ENCODE measurements around the gene CAMK2A.

The CAMK2A gene

DNA sequence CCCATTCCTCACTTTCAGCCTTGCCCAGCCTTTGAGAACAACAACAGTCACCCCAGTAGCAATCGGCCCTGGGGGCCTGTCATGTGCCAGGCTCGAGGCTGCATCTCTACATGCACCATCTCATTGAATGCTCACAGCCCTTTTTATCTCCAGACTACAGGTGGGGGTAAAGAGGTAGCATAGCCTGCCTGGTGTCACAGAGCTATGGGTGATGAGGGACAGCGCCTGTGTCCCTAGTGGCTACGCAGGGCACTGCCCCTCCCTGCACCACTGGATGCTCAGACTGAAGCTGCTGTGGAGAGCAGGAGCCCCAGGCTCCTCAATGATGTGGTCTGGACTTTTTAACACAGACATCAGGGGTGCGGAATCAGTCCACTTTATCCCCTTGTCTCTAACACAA, 2.8 kb downstream of the CAMK2A start:
- TF ChIP-seq POLR2A (IDR thresholded peaks at IDR 0.05; ENCODE audit: low read depth, low read length) (no peak), POLR2AphosphoS5 (IDR thresholded peaks at IDR 0.05; ENCODE audit: low read depth, low read length) (no peak), TAF1 (IDR thresholded peaks at IDR 0.05; ENCODE audit: borderline replicate concordance, low read depth, low read length) (no peak)
- FAIRE-seq (no peak), DNase-seq (ENCODE audit: insufficient read length) (no peak)

DNA sequence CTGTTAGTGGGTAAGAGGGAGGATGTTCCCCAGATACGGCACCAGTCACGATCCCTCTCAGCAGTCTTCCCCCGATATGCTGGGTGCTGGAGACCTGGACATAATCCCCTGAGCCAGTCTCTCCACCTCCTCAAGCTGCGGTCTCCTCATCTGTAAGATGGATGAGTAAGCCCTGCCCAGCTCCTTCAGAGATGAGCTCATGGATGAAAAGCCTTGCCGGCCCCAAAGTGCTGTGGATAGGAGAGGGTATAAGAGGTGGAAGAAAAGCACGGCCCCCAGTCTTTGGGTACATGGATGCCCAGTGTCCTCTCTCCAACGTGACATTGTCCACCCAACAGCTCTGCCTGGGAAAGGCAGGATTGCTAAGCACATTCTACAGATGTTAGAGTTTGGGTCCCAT, 4.5 kb downstream of the CAMK2A start:
- DNase-seq (ENCODE audit: insufficient read length) (no peak), FAIRE-seq (no peak)
- TF ChIP-seq POLR2AphosphoS5 (IDR thresholded peaks at IDR 0.05; ENCODE audit: low read depth, low read length), result no peak
- no peak for TF ChIP-seq POLR2A (IDR thresholded peaks at IDR 0.05; ENCODE audit: low read depth, low read length)
- TF ChIP-seq TAF1 (IDR thresholded peaks at IDR 0.05; ENCODE audit: borderline replicate concordance, low read depth, low read length), result no peak

DNA sequence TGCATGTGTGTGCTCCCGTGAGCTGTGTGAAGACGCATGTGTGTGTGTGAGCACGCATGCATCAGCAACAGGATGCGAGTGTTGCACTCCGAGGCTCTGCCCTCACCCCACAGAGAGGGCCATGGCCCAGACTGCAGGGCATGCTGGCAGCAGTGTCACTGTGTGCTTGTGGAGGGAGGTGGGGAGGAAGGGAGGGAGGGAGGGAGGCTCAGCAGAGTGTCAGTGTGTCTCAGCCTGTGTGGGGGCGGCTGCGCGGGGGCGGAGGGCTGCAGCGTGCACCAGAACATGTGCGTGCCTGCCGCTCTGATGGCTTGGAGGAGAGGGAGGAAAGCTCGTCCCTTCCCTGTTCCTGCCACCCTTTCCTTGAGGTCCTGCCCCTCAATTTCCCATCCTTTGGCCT, 5.3 kb downstream of the CAMK2A start:
- no peak for FAIRE-seq
- no peak for DNase-seq (ENCODE audit: insufficient read length)
- TF ChIP-seq POLR2AphosphoS5 (IDR thresholded peaks at IDR 0.05; ENCODE audit: low read depth, low read length) (no peak), TAF1 (IDR thresholded peaks at IDR 0.05; ENCODE audit: borderline replicate concordance, low read depth, low read length) (no peak), POLR2A (IDR thresholded peaks at IDR 0.05; ENCODE audit: low read depth, low read length) (no peak)

DNA sequence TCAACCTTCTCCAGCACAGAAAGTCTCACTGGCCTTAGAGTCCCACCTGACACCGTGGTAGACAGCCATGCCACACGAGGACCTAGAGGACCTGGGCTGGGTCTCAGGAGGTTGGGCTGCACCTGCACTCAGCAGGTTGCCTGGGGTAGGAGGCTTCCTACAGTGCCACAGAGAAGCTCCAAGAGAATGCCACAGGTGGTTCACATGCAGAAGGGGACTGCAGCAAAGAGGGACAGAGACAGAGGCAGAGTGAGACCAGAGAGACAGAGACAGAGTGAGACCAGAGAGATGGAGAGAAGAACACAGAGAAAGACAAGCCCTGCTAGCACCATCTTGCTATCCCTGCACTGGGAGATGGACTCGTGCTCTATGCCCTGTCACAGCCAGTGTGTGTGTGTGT, 5.7 kb downstream of the CAMK2A start:
- FAIRE-seq (no peak), DNase-seq (ENCODE audit: insufficient read length) (no peak)

DNA sequence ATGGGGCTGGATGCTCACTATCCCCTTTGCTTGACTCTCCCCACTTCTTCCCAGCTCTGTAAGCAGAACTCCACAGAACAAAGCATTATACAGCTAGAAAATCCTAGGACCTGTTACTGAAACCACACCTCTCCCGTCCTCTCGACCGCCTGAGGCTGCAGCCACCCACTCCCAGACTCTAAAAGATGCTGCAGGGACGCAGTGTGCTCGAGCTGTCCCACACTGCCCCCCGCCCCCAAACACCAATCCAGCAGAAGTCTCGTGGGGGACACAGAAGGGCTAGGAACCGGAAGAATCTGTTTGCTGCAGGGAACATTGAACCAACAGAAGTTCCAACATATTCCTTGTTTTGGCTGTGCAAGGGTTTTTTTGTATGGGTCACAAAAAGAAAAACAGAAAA, 7.6 kb downstream of the CAMK2A start:
- TF ChIP-seq POLR2A (IDR thresholded peaks at IDR 0.05; ENCODE audit: low read depth, low read length) (no peak), TAF1 (IDR thresholded peaks at IDR 0.05; ENCODE audit: borderline replicate concordance, low read depth, low read length) (no peak)

More for the DNA sequence above, 5.7 kb downstream of the CAMK2A start:
- TF ChIP-seq TAF1 (IDR thresholded peaks at IDR 0.05; ENCODE audit: borderline replicate concordance, low read depth, low read length), result no peak
- TF ChIP-seq POLR2AphosphoS5 (IDR thresholded peaks at IDR 0.05; ENCODE audit: low read depth, low read length), result no peak
- TF ChIP-seq POLR2A (IDR thresholded peaks at IDR 0.05; ENCODE audit: low read depth, low read length), result no peak

DNA sequence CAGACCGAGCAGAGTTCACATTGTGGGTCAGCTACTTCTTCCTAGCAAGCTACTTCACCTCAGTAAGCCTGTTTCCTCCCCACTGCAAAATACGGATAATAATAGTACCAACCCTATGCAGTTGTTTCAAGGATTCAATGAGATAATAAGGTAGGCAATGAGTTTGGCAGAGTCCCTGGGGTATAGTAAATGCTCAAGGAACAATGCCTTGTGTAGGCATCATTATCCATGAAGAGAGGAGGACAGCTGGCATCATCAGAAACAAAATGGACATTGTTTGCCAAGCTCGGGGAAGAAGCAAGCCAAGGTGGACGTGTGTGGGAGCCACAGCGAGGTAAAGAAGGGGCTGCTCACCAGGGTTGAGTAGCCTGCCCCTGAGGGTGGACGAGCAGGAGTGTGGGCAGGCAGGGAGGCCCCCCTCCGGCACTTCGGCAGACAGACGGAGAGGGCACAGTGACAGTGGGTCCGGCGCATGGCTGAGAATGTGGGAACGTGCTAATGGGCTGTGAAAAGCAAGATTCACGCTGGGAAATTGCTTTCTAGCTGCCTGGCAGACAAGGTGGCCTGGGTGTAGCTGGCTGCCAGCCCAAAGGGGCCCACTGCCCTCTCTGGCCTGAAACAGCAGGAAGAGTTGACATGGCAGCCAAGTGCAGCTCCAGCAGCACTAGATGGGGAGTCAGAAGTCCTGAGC, 10.1 kb downstream of the CAMK2A start:
- FAIRE-seq, result no peak
- no peak for TF ChIP-seq POLR2A (IDR thresholded peaks at IDR 0.05; ENCODE audit: low read depth, low read length)
- no peak for TF ChIP-seq POLR2AphosphoS5 (IDR thresholded peaks at IDR 0.05; ENCODE audit: low read depth, low read length)
- TF ChIP-seq TAF1 (IDR thresholded peaks at IDR 0.05; ENCODE audit: borderline replicate concordance, low read depth, low read length), result no peak

More for the DNA sequence above, 7.6 kb downstream of the CAMK2A start:
- DNase-seq (ENCODE audit: insufficient read length) (no peak), FAIRE-seq (no peak)

DNA sequence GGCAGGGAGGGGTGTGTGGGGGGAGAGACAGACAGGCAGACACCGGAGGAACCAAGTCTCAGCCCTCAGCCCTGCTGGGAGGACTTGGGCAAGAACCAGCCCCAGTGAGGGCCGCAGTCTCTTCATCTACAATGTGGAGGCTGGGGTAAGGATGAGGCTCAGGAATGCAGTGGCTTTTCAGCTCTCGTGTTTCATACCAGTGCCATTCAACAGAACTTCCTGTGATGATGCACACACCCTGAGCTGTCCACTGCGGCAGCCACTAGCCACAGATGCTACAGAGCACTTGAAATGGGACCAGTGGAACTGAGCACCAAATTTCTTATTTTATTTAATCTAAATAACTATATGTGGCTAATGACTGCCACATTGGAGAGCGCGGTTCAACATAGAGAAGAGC, 10.7 kb downstream of the CAMK2A start:
- DNase-seq (ENCODE audit: insufficient read length) (no peak), FAIRE-seq (no peak)
- TF ChIP-seq POLR2A (IDR thresholded peaks at IDR 0.05; ENCODE audit: low read depth, low read length) (no peak), TAF1 (IDR thresholded peaks at IDR 0.05; ENCODE audit: borderline replicate concordance, low read depth, low read length) (no peak), POLR2AphosphoS5 (IDR thresholded peaks at IDR 0.05; ENCODE audit: low read depth, low read length) (no peak)

More for the DNA sequence above, 10.1 kb downstream of the CAMK2A start:
- no peak for DNase-seq (ENCODE audit: insufficient read length)

DNA sequence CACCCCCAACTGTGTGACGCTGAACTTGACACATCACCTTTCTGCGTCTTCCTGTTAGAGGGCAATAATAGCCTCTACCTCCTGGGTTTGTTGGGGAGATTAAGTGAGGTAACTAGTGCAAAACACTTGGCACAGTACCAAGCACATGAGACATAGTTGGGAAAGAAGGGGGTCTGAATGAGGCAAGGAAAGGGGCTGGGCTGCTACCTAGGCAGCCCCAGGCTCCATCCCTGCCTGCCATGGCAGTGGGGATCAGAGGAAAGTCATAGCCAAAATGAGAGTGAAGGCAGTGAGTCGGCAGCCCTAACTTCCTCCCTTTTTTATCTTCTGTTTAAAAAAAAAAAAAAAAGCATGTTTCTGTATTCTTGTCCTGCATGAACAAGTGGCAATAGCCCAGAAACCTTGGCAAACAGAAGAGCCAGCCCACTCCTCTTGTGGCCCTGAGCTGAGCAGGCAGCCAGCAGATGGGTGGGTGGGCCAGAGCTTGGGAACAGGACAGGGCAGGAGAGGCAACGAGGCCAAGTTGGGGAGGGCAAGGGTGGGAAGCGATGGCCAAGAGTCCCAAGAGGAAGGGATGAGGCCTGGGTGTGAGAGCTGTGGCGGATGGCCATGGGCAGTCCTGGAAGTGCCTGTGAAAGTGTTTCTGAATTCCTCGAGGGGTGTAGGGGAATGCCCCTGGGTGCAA, 11.4 kb downstream of the CAMK2A start:
- TF ChIP-seq POLR2A (IDR thresholded peaks at IDR 0.05; ENCODE audit: low read depth, low read length) (no peak), POLR2AphosphoS5 (IDR thresholded peaks at IDR 0.05; ENCODE audit: low read depth, low read length) (no peak), TAF1 (IDR thresholded peaks at IDR 0.05; ENCODE audit: borderline replicate concordance, low read depth, low read length) (no peak)
- DNase-seq (ENCODE audit: insufficient read length) (no peak), FAIRE-seq (no peak)

DNA sequence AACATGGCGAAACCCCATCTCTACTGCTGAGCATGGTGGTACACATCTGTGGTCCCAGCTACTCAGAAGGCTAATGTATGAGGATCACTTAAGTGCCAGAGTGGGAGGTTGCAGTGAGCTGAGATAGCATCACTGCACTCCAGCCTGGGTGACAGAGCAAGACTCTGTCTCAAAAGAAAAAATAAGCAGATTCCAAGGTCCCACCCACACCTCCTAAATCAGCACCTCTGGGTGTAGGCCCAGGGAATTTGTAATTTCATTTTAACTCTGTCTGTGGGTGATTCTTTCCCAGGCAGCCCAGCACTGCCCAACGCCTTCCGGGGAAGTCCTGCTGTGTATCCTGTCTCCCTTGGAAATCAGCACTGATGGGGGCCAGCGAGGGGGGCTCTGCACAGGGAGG, 12.5 kb downstream of the CAMK2A start:
- no peak for FAIRE-seq

DNA sequence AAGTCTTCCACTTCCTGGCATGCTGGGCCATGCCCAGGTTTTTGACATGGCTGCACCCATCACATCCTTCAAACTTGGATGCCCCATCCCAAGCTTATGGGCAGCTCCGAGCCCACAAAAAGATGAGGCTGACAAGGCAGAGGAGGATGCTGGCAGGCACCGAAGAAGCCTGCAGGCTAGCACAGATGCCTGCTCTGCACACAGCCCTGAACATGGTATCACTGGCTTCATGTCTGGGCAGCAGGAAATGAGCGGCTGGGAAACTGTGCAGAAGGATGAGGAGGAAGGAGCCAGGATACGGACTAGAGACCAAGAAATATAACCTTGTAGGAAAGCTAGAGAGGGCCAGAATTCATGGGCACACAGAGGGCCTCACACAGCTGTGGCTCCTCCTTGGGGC, 14.8 kb downstream of the CAMK2A start:
- FAIRE-seq, result no peak
- TF ChIP-seq TAF1 (IDR thresholded peaks at IDR 0.05; ENCODE audit: borderline replicate concordance, low read depth, low read length) (no peak), POLR2A (IDR thresholded peaks at IDR 0.05; ENCODE audit: low read depth, low read length) (no peak), POLR2AphosphoS5 (IDR thresholded peaks at IDR 0.05; ENCODE audit: low read depth, low read length) (no peak)

More for the DNA sequence above, 12.5 kb downstream of the CAMK2A start:
- no peak for DNase-seq (ENCODE audit: insufficient read length)
- no peak for TF ChIP-seq TAF1 (IDR thresholded peaks at IDR 0.05; ENCODE audit: borderline replicate concordance, low read depth, low read length)
- no peak for TF ChIP-seq POLR2AphosphoS5 (IDR thresholded peaks at IDR 0.05; ENCODE audit: low read depth, low read length)
- no peak for TF ChIP-seq POLR2A (IDR thresholded peaks at IDR 0.05; ENCODE audit: low read depth, low read length)

DNA sequence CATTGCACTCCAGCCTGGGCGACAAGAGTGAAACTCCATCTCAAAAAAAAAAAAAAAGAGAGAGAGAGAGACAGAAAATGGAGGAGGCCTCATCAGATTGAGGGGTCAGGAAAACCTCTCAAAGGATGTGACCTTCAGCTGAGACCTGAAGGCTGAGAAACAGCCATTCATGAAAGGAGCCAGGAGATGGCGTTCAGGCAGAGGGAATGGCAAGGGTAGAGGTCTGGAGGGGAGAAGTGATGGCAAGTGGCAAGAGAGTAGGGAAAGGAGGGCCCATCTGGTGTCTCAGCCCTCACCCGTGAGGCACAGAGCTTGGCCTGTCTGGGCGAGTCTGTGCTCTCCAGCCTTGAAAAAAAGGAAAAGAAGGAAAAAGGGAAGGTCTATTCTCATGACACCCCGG, 17.0 kb downstream of the CAMK2A start:
- no peak for FAIRE-seq
- DNase-seq (ENCODE audit: insufficient read length), result no peak
- TF ChIP-seq TAF1 (IDR thresholded peaks at IDR 0.05; ENCODE audit: borderline replicate concordance, low read depth, low read length), result no peak
- TF ChIP-seq POLR2AphosphoS5 (IDR thresholded peaks at IDR 0.05; ENCODE audit: low read depth, low read length), result no peak
- no peak for TF ChIP-seq POLR2A (IDR thresholded peaks at IDR 0.05; ENCODE audit: low read depth, low read length)

More for the DNA sequence above, 14.8 kb downstream of the CAMK2A start:
- DNase-seq (ENCODE audit: insufficient read length), result no peak

DNA sequence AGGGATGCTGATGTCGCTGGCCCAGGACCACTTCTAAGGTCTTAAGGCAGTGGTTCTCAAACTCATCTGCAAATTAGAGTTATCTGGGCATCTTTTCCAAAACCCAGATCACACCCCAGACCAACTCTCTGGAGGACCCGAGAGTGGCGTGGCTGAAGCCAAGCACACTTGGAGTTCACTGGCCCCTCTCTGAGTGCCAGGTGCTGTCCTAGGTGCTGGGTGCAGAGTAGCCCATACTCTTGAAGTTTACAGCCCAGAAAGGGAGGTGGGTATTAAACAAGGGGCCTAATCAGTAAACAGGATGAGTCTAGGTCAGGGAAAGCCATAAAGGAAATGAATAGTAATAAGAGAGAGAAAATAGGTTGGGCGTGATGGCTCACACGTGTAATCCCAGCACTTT, 17.6 kb downstream of the CAMK2A start:
- TF ChIP-seq POLR2A (IDR thresholded peaks at IDR 0.05; ENCODE audit: low read depth, low read length) (no peak), POLR2AphosphoS5 (IDR thresholded peaks at IDR 0.05; ENCODE audit: low read depth, low read length) (no peak), TAF1 (IDR thresholded peaks at IDR 0.05; ENCODE audit: borderline replicate concordance, low read depth, low read length) (no peak)
- DNase-seq (ENCODE audit: insufficient read length) (no peak), FAIRE-seq (no peak)

Measured in GM12892 (cell line).